ENCODE results near the gene NECTIN1.

NECTIN1 gene

GRCh38 chr11:119666061-119666460 is 62.9 kb downstream of the NECTIN1 start:
- H3K36me3 ChIP-seq (ENCODE audit: insufficient read depth, low read length) = no peaks in the 10 kb centered on the region
- TF ChIP-seq EZH2 (IDR thresholded peaks at IDR 0.05) (no peak), FOXP2 (optimal IDR thresholded peaks at IDR 0.05; ENCODE audit: control extremely low read depth, extremely low read length, insufficient read depth) (no peak), POLR2AphosphoS5 (IDR thresholded peaks at IDR 0.05; ENCODE audit: borderline replicate concordance, low read depth, low read length) (no peak)
- H3K9ac ChIP-seq (ENCODE audit: insufficient read length) = no peak overlapping the region
- H3K9me3 ChIP-seq (ENCODE audit: low read depth, low read length) = no peaks in the 10 kb centered on the region
- no peak overlapping the region for H3K4me3 ChIP-seq
- DNase-seq (ENCODE audit: low read depth, low spot score) = no peak
- no peak overlapping the region for H3K27ac ChIP-seq

GRCh38 chr11:119664701-119665420 is 64.1 kb downstream of the NECTIN1 start:
- Histone ChIP-seq H3K9ac (ENCODE audit: insufficient read length) (no peak overlapping the region), H3K4me3 (no peak overlapping the region), H3K9me3 (ENCODE audit: low read depth, low read length) (no peaks in the 10 kb centered on the region), H3K27ac (no peak overlapping the region), H3K36me3 (ENCODE audit: insufficient read depth, low read length) (no peaks in the 10 kb centered on the region)
- TF ChIP-seq FOXP2 (optimal IDR thresholded peaks at IDR 0.05; ENCODE audit: control extremely low read depth, extremely low read length, insufficient read depth) (no peak), POLR2AphosphoS5 (IDR thresholded peaks at IDR 0.05; ENCODE audit: borderline replicate concordance, low read depth, low read length) (no peak), EZH2 (IDR thresholded peaks at IDR 0.05) (no peak)
- no peak for DNase-seq (ENCODE audit: low read depth, low spot score)

GRCh38 chr11:119664063-119664572 is 64.9 kb downstream of the NECTIN1 start:
- H3K4me3 ChIP-seq = no peak overlapping the region
- TF ChIP-seq FOXP2 (optimal IDR thresholded peaks at IDR 0.05; ENCODE audit: control extremely low read depth, extremely low read length, insufficient read depth) = no peak
- no peak for TF ChIP-seq POLR2AphosphoS5 (IDR thresholded peaks at IDR 0.05; ENCODE audit: borderline replicate concordance, low read depth, low read length)
- TF ChIP-seq EZH2 (IDR thresholded peaks at IDR 0.05) = no peak
- no peaks in the 10 kb centered on the region for H3K9me3 ChIP-seq (ENCODE audit: low read depth, low read length)

GRCh38 chr11:119663279-119663678 is 65.7 kb downstream of the NECTIN1 start:
- no peak overlapping the region for H3K9ac ChIP-seq (ENCODE audit: insufficient read length)
- no peaks in the 10 kb centered on the region for H3K36me3 ChIP-seq (ENCODE audit: insufficient read depth, low read length)
- no peak for DNase-seq (ENCODE audit: low read depth, low spot score)
- H3K9me3 ChIP-seq (ENCODE audit: low read depth, low read length) = no peaks in the 10 kb centered on the region
- TF ChIP-seq FOXP2 (optimal IDR thresholded peaks at IDR 0.05; ENCODE audit: control extremely low read depth, extremely low read length, insufficient read depth) (no peak), EZH2 (IDR thresholded peaks at IDR 0.05) (no peak), POLR2AphosphoS5 (IDR thresholded peaks at IDR 0.05; ENCODE audit: borderline replicate concordance, low read depth, low read length) (no peak)
- H3K4me3 ChIP-seq = no peak overlapping the region
- H3K27ac ChIP-seq = no peak overlapping the region

More at GRCh38 chr11:119664063-119664572, 64.9 kb downstream of the NECTIN1 start:
- Histone ChIP-seq H3K9ac (ENCODE audit: insufficient read length) (no peak overlapping the region), H3K36me3 (ENCODE audit: insufficient read depth, low read length) (no peaks in the 10 kb centered on the region), H3K27ac (no peak overlapping the region)
- no peak for DNase-seq (ENCODE audit: low read depth, low spot score)

GRCh38 chr11:119661226-119661625 is 67.8 kb downstream of the NECTIN1 start:
- Histone ChIP-seq H3K4me3 (no peak overlapping the region), H3K9ac (ENCODE audit: insufficient read length) (no peak overlapping the region), H3K27ac (no peak overlapping the region), H3K36me3 (ENCODE audit: insufficient read depth, low read length) (no peaks in the 10 kb centered on the region), H3K9me3 (ENCODE audit: low read depth, low read length) (no peaks in the 10 kb centered on the region)
- no peak for DNase-seq (ENCODE audit: low read depth, low spot score)
- no peak for TF ChIP-seq FOXP2 (optimal IDR thresholded peaks at IDR 0.05; ENCODE audit: control extremely low read depth, extremely low read length, insufficient read depth)

GRCh38 chr11:119659971-119660723 is 68.9 kb downstream of the NECTIN1 start:
- no peak overlapping the region for H3K27ac ChIP-seq
- no peak for TF ChIP-seq FOXP2 (optimal IDR thresholded peaks at IDR 0.05; ENCODE audit: control extremely low read depth, extremely low read length, insufficient read depth)
- TF ChIP-seq EZH2 (IDR thresholded peaks at IDR 0.05) = no peak
- no peak for TF ChIP-seq POLR2AphosphoS5 (IDR thresholded peaks at IDR 0.05; ENCODE audit: borderline replicate concordance, low read depth, low read length)
- no peak overlapping the region for H3K9ac ChIP-seq (ENCODE audit: insufficient read length)
- H3K4me3 ChIP-seq = no peak overlapping the region
- H3K9me3 ChIP-seq (ENCODE audit: low read depth, low read length) = no peaks in the 10 kb centered on the region
- no peaks in the 10 kb centered on the region for H3K36me3 ChIP-seq (ENCODE audit: insufficient read depth, low read length)
- no peak for DNase-seq (ENCODE audit: low read depth, low spot score)

- no peak for TF ChIP-seq EZH2 (IDR thresholded peaks at IDR 0.05)
- TF ChIP-seq FOXP2 (optimal IDR thresholded peaks at IDR 0.05; ENCODE audit: control extremely low read depth, extremely low read length, insufficient read depth) = no peak
- no peak for TF ChIP-seq POLR2AphosphoS5 (IDR thresholded peaks at IDR 0.05; ENCODE audit: borderline replicate concordance, low read depth, low read length)
- no peaks in the 10 kb centered on the region for H3K36me3 ChIP-seq (ENCODE audit: insufficient read depth, low read length)
Measured at GRCh38 chr11:119652907-119653659, 75.9 kb downstream of the NECTIN1 start.

More at GRCh38 chr11:119652907-119653659, 75.9 kb downstream of the NECTIN1 start:
- Histone ChIP-seq H3K9me3 (ENCODE audit: low read depth, low read length) (no peaks in the 10 kb centered on the region), H3K9ac (ENCODE audit: insufficient read length) (no peak overlapping the region), H3K27ac (no peak overlapping the region), H3K4me3 (no peak overlapping the region)
- no peak for DNase-seq (ENCODE audit: low read depth, low spot score)

All from SK-N-MC (cell line).